GM18507 (cell line): Measurements from ENCODE around the gene PPIB.
"Not testable (repeated sequence)": the region's sequence is repeated elsewhere in the genome, so short reads cannot be mapped to it uniquely, and the experiment has no call there.

ENCODE experiments used
- DNase-seq: peaks from one replicate; pipeline ENCODE4 v3.0.0; 2011; ENCODE audit warnings: low read depth; ENCODE audit not compliant: insufficient read length; ENCODE audit errors: extremely low spot score
- FAIRE-seq: peaks from 2 replicates; lab custom pipeline; 2011; peaks lifted over from hg19 to GRCh38; lab: Jason Lieb, UNC

Gene PPIB

DNA sequence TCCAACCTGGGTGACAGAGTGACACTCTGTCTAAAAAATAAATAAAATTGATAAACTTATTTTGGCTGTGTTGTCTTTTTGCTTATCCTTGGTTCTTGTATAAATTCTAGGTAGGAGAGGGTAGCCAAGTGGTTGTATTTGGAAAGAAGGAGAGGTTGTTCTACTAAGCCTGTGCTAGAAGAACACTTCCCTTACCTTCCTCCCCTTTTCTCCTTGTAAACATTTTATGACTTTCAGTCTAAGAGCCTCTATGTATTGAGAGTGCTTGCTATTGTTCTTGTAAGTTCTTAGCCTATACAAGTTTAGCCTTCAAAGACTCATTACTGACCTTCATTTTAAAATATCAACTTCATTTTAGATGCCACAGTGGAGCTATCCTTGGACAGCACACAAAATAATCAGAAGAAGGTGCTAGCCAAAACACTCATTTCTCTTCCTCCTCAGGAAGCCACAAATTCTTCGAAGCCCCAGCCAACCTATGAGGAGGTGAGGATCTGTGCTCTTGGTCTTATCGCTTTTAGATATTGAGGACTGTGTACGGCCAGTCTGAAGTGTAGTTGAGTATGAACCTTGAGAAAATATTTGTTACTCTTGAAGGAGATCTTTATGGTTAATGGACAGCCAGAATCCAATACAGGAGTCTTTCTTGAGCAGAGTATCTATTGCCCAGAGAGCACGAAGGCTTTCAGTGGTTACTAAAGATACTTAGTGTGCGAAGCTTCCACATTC is 44.9 kb downstream of the PPIB start:
- FAIRE-seq (no peak), DNase-seq (no peak)

DNA sequence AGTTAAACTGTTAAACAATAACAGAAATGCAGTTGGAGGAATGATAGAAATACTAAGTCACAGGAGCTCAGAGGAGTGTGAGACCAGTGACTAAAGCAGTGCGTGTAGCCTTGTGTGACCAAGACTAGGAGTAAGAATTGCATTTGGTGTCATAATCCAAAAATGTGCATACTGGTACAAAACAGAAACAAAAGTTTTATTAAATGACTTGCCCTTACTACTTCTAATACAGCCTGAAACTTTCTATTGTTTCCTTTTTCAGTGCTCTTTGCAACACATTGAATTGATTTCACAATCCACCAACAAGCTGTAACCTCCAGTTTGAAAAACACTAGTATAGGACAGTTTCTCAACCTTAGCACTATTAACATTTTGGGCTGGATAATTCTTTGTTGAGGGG is 49.9 kb downstream of the PPIB start:
- FAIRE-seq = peak; percentile 24

DNA sequence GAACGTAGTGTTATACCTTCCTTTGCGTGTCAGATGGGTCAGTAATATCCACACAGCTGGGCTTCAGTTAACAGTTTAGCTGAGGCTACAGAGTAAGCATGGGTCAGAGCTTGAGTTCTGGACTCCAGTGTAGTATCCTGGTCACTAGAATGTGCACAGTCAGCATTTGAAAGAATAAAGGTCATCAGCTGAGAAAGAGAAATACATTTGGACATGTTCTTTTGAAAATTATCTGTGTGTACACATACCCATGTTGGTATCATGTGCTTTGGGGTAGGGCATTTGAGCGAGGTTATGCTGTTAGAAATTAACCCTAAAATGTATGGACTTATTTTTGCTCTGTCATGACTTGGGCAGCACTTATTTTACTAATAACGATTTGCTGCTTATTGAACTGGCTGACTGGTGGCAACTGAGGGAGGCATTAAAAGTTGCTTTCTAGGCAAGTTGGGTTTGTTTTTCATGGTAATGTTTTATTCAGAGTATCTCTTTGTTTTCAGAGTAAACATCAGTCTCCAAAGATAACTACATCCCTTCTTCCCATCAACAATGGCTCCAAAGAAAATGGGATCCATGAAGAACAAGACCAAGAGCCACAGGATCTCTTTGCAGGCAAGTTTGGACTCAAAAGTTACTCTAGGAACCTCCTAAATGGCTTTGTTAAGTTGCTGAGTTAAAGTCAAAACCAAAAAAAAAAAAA is 50.6 kb downstream of the PPIB start:
- no peak for DNase-seq
- FAIRE-seq = no peak

More for the DNA sequence above, 49.9 kb downstream of the PPIB start:
- no peak for DNase-seq

DNA sequence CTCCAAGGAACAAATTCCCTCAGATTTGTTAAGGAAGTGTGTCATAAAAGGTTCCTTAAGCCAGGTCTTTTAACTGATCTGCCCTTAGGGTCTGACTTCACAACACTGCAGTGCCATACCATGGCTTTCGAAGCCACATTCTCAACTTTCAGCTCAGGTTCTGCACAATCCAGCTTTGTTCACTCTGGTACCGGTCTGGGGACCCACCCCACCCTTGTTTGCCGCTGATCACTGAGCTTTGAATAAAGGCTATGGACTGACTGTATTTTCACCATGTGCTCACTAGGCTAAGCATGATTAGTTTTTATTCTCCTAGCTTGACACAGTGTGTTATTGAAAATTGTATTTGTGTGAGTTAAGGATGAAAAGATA is 51.2 kb downstream of the PPIB start:
- DNase-seq (no peak), FAIRE-seq (no peak)

DNA sequence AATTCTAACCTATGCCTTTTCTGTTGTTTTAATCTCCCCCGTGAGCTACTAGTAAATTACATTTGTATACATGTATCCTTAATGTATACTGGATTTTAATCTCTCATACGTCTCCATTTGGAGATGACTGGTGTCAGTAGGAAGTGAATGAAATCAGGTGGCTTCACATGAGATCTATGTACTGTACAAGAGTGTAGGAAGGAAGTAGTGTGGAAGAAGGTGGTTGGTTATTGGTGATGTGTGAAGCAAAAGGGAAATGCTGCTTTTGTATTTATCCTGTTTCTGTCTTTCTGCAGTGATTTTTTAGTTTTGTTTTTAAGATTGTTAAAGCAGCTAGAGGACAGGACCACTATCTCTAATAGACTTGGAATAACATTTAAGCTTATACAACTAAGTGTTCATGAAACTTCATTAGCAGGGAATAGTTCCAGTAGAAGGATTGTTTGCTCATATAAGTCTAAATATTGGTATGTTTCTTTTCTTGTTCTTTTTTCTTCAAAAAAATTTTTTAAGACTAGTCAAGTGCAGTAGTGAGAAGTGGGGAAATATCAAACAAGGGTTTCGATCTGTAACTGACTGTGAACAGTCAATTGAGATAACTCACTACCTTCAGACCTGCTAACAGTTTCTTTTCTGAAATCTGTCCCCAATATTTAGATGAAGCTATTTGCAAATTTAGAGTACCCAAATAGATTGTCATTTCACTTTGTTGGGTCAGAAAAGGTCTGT is 51.7 kb downstream of the PPIB start:
- FAIRE-seq (peak; percentile 86), DNase-seq (no peak)

DNA sequence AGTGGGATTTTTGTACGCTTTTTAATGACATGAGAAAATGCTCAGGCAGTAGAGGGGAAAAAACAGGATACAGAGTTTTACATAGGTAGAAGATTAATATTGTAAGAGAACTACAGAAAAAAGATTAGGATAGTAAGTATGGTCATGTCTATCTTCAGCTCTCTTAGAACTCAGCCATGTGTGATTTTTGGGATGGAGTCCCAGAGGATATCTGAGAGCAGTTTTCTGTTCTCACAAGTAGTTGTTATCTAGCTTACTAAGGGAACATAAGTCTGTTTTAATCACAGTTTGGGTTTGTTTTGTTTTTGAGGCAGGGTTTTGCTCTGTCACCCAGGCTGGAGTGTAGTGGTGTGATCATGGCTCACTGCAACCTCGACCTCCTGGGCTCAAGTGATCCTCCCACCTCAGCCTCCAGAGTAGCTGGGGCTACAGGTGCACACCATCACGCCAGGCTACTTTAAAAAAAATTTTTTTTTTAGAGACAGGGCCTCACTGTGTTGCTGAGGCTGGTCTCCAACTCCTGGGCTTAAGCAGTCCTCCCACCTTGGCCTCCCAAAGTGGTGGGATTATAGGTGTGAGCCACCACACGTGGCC is 52.6 kb downstream of the PPIB start:
- not testable (repeated sequence) for FAIRE-seq

DNA sequence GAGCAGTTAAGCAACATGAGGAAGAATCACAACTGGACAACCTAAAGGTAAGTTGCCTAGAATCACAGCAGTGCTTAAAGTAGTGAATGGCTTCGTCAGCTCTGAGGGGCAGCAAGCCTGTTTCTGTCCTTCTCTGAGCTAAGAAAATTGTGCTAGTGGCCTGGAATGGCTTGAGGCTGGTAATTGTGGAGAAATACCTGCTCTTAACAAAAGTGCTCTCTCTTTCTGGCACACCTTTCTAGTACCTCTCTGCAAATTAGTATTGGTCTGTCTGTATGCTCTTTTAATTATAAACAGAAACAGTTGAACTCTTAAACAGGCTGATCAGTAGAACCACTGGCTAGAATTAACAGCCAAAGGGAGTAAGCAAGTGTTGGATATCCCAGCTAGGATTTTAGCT is 55.5 kb downstream of the PPIB start:
- DNase-seq (no peak), FAIRE-seq (no peak)

More for the DNA sequence above, 52.6 kb downstream of the PPIB start:
- not testable (repeated sequence) for DNase-seq
